BJ (cell line): ENCODE measurements around the gene MAPKAP1. TPM values are rescaled to one million over a fixed set of nuclear protein-coding genes. Genes with fewer than 3 reads are reported as not detected.

Experiments used
- CTCF ChIA-PET: fragments of 350-600 bp; formaldehyde crosslinking; extraction: SDS; loops from one replicate; lab custom pipeline; 2021; ENCODE audit warnings: antibody characterized with exemption, inconsistent platforms; lab: Yijun Ruan, JAX
- POLR2A ChIA-PET: fragments of 300-600 bp; sonication (Branson Sonifier 250); formaldehyde crosslinking; extraction: SDS; loops from one replicate; lab custom pipeline; 2021; ENCODE audit warnings: antibody characterized with exemption; lab: Charles Lee
- DNase-seq: peaks from one replicate; pipeline ENCODE4 v3.0.0-alpha.2; 2011; ENCODE audit warnings: low read depth
- H3K27me3 ChIP-seq: 2 replicates; pipeline ENCODE4 v1.6.0; 2011; ENCODE audit warnings: low read length; ENCODE audit not compliant: control insufficient read depth, insufficient read depth
- H3K36me3 ChIP-seq: 2 replicates; pipeline ENCODE4 v1.5.1; 2011; ENCODE audit warnings: low read length; ENCODE audit not compliant: control insufficient read depth, insufficient read depth
- H3K4me3 ChIP-seq: 2 replicates; pipeline ENCODE4 v1.5.1; 2011; ENCODE audit warnings: low read depth, mild to moderate bottlenecking, control low read depth, low read length
- CTCF ChIP-seq: IDR thresholded peaks from 2 replicates; pipeline ENCODE4 v1.5.1; 2011; ENCODE audit warnings: low read depth, mild to moderate bottlenecking, control low read depth, inconsistent platforms, low read length, moderate library complexity; ENCODE audit not compliant: insufficient read depth
- polyA plus RNA-seq: library from polyadenylated mRNA; depleted of rRNA; stranded (reverse); fragments of >200 nt; gene quantifications from 2 replicates; pipeline ENCODE4 v1.2.3, GENCODE V29; 2011

Gene MAPKAP1
- polyA plus RNA-seq, 1 experiment: 113 TPM

- no peak for DNase-seq
- ChIA-PET POLR2A (no interaction called here), CTCF (interaction anchor here (1.0 to 1.9 kb wide), 2 partner anchors 13 to 17 kb away, joined by 3 to 4 read pairs; no protein-coding TSS in a partner anchor)
- Histone ChIP-seq H3K4me3 (no peak overlapping the region), H3K36me3 (no peaks in the 10 kb centered on the region), H3K27me3 (no peaks in the 10 kb centered on the region)
- TF ChIP-seq CTCF: no peak
Measured at GRCh38 chr9:125593581-125594222, 113.3 kb downstream of the MAPKAP1 start.

- POLR2A ChIA-PET: no interaction called here
Measured at GRCh38 chr9:125591888-125592287, 115.1 kb downstream of the MAPKAP1 start.

GRCh38 chr9:125591245-125591644, 115.8 kb downstream of the MAPKAP1 start:
- Histone ChIP-seq H3K27me3 (no peaks in the 10 kb centered on the region), H3K36me3 (no peaks in the 10 kb centered on the region), H3K4me3 (no peak overlapping the region)
- TF ChIP-seq CTCF: no peak
- no peak for DNase-seq
- ChIA-PET POLR2A (no interaction called here), CTCF (interaction anchor here (2.4 kb wide), 1 partner anchor 16 kb away, joined by 9 read pairs; no protein-coding TSS in a partner anchor)

More at GRCh38 chr9:125591888-125592287, 115.1 kb downstream of the MAPKAP1 start:
- Histone ChIP-seq H3K27me3 (no peaks in the 10 kb centered on the region), H3K4me3 (no peak overlapping the region), H3K36me3 (no peaks in the 10 kb centered on the region)
- no peak for TF ChIP-seq CTCF
- no peak for DNase-seq
- CTCF ChIA-PET: interaction anchor here (2.4 kb wide), 1 partner anchor 16 kb away, joined by 9 read pairs; no protein-coding TSS in a partner anchor

DNA sequence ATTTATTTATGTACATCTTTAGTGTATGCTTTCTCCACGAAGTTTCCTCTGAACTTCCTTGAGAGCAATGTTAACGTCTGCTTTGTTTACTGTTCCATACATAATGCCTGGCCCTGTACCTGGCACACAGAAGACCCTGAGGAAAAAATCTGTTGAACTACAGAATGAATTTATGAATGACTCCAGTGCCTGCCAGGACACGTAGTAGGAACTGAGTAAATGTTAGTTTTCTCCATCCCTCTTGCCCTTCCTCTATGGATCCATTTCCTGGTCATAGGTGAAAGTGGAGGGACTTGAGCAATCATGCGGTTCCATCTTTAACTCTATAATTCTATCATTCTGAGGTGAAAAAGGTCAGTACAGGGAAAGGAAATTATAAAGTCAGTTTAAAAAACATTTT, 117.7 kb downstream of the MAPKAP1 start:
- H3K36me3 ChIP-seq: 0 out of 2 replicates have a peak, but pooled peaks cover 2% of the 10 kb centered on the region
- ChIA-PET CTCF (no interaction called here), POLR2A (no interaction called here)
- no peaks in the 10 kb centered on the region for H3K27me3 ChIP-seq
- no peak for TF ChIP-seq CTCF
- DNase-seq: no peak
- no peak overlapping the region for H3K4me3 ChIP-seq

GRCh38 chr9:125587819-125588460, 119.1 kb downstream of the MAPKAP1 start:
- H3K27me3 ChIP-seq: no peaks in the 10 kb centered on the region
- CTCF ChIA-PET: no interaction called here
- H3K36me3 ChIP-seq: 0 out of 2 replicates have a peak, but pooled peaks cover 2% of the 10 kb centered on the region
- TF ChIP-seq CTCF: no peak
- no peak overlapping the region for H3K4me3 ChIP-seq
- POLR2A ChIA-PET: no interaction called here
- no peak for DNase-seq
